Retina (tissue), 1 donor: Measurements from ENCODE around the gene COL6A2.
"Not testable (repeated sequence)": the region's sequence is repeated elsewhere in the genome, so short reads cannot be mapped to it uniquely, and the experiment has no call there.

Experiments
- DNase-seq: peaks from one replicate; pipeline ENCODE4 v3.0.0-alpha.2; 2016

Gene COL6A2

GRCh38 chr21:46145159-46145839 lies 47.4 kb downstream of the COL6A2 start:
- DNase-seq, result no peak

- DNase-seq, result no peak
Observed at GRCh38 chr21:46145840-46146691, 48.2 kb downstream of the COL6A2 start.

GRCh38 chr21:46146856-46147255 lies 48.9 kb downstream of the COL6A2 start:
- no peak for DNase-seq

GRCh38 chr21:46147429-46147828 lies 49.5 kb downstream of the COL6A2 start:
- DNase-seq, result not testable (repeated sequence)

GRCh38 chr21:46148106-46148505 lies 50.2 kb downstream of the COL6A2 start:
- no peak for DNase-seq

GRCh38 chr21:46149205-46149901 lies 51.4 kb downstream of the COL6A2 start:
- no peak for DNase-seq

GRCh38 chr21:46150073-46150472 lies 52.2 kb downstream of the COL6A2 start:
- DNase-seq, result no peak

GRCh38 chr21:46150491-46151121 lies 52.7 kb downstream of the COL6A2 start:
- DNase-seq, result no peak

- no peak for DNase-seq
Observed at GRCh38 chr21:46151261-46151988, 53.5 kb downstream of the COL6A2 start.

- DNase-seq, result no peak
Observed at GRCh38 chr21:46151989-46152926, 54.3 kb downstream of the COL6A2 start.

GRCh38 chr21:46152927-46153246 lies 55.0 kb downstream of the COL6A2 start:
- DNase-seq, result no peak

GRCh38 chr21:46153247-46154154 lies 55.6 kb downstream of the COL6A2 start:
- peak; percentile 82 for DNase-seq

GRCh38 chr21:46154155-46154954 lies 56.4 kb downstream of the COL6A2 start:
- no peak for DNase-seq

- no peak for DNase-seq
Observed at GRCh38 chr21:46154955-46155513, 57.1 kb downstream of the COL6A2 start.

- DNase-seq, result no peak
Observed at GRCh38 chr21:46155514-46156377, 57.8 kb downstream of the COL6A2 start, which contains the start of gene FTCD. Gene FTCD (minus strand): TSS chr21:46155579. CDS start chr21:46155523, 56 bp downstream.

GRCh38 chr21:46156378-46156645 lies 58.4 kb downstream of the COL6A2 start:
- no peak for DNase-seq

GRCh38 chr21:46156678-46157077 lies 58.8 kb downstream of the COL6A2 start:
- DNase-seq, result no peak

- no peak for DNase-seq
Observed at GRCh38 chr21:46157396-46157986, 59.6 kb downstream of the COL6A2 start.
